Measurements from ENCODE around the gene SERPINA6.

- TF ChIP-seq CTCF (IDR thresholded peaks at IDR 0.05) = no peak
- TF ChIP-seq TCF7L2 (IDR thresholded peaks at IDR 0.05; ENCODE audit: low read depth, low read length) = no peak
- TF ChIP-seq POLR2AphosphoS5 (IDR thresholded peaks at IDR 0.05; ENCODE audit: low read depth, low read length) = no peak
These were observed 39.5 kb upstream of the SERPINA6 start for GRCh38 chr14:94362614-94363133.
